MM.1S (cell line): ENCODE data around the gene THADA.
A peak's percentile ranks its signal among the peaks of the same experiment; 100 is the strongest.
"Not testable (repeated sequence)": the region's sequence is repeated elsewhere in the genome, so short reads cannot be mapped to it uniquely, and the experiment has no call there.

ENCODE experiments used
- DNase-seq: peaks from one replicate; pipeline ENCODE4 v3.0.0-alpha.2; 2015
- H2AFZ ChIP-seq: fragments of 300-600 bp; sonication (generic); 2 replicates; pipeline ENCODE4 v1.6.0; 2016; ENCODE audit warnings: antibody characterized with exemption, low read length
- H3F3A ChIP-seq: fragments of 300-600 bp; sonication (generic); 2 replicates; pipeline ENCODE4 v1.6.1; 2016; ENCODE audit warnings: mild to moderate bottlenecking, antibody characterized with exemption, low read length, moderate library complexity, mixed read lengths; ENCODE audit not compliant: insufficient read depth
- H3K27ac ChIP-seq: fragments of 300-600 bp; sonication (generic); 2 replicates; pipeline ENCODE4 v1.5.1; 2016; ENCODE audit warnings: mild to moderate bottlenecking, low read length
- H3K27me3 ChIP-seq: fragments of 300-600 bp; sonication (generic); replicated peaks from 2 replicates; pipeline ENCODE4 v1.6.0; 2016; ENCODE audit warnings: low read length; ENCODE audit not compliant: insufficient read depth
- H3K36me3 ChIP-seq: fragments of 300-600 bp; sonication (generic); replicated peaks from 2 replicates; pipeline ENCODE4 v1.6.1; 2016; ENCODE audit warnings: mild to moderate bottlenecking, low read length, mixed read lengths; ENCODE audit not compliant: insufficient read depth
- H3K4me1 ChIP-seq: fragments of 300-600 bp; sonication (generic); 2 replicates; pipeline ENCODE4 v1.6.1; 2016; ENCODE audit warnings: low read length, mixed read lengths
- H3K4me2 ChIP-seq: fragments of 300-600 bp; sonication (generic); 2 replicates; pipeline ENCODE4 v1.6.0; 2016; ENCODE audit warnings: low read depth, low read length
- H3K4me3 ChIP-seq: fragments of 300-600 bp; sonication (generic); 2 replicates; pipeline ENCODE4 v1.5.1; 2016; ENCODE audit warnings: low read length, mixed read lengths
- H3K79me2 ChIP-seq: fragments of 300-600 bp; sonication (generic); 2 replicates; pipeline ENCODE4 v1.6.1; 2016; ENCODE audit warnings: mixed run types, low read length, mixed read lengths
- H3K9ac ChIP-seq: fragments of 300-600 bp; sonication (generic); 2 replicates; pipeline ENCODE4 v1.6.1; 2016; ENCODE audit warnings: low read length, mixed read lengths
- H3K9me2 ChIP-seq: fragments of 300-600 bp; sonication (generic); replicated peaks from 2 replicates; pipeline ENCODE4 v1.6.1; 2016; ENCODE audit warnings: mild to moderate bottlenecking, low read length, mixed read lengths; ENCODE audit not compliant: insufficient read depth
- H3K9me3 ChIP-seq: fragments of 300-600 bp; sonication (generic); replicated peaks from 2 replicates; pipeline ENCODE4 v1.6.1; 2016; ENCODE audit warnings: mild to moderate bottlenecking, low read length, mixed read lengths; ENCODE audit not compliant: insufficient read depth
- H4K20me1 ChIP-seq: fragments of 300-600 bp; sonication (generic); 2 replicates; pipeline ENCODE4 v1.6.1; 2016; ENCODE audit warnings: mild to moderate bottlenecking, low read length, moderate library complexity, mixed read lengths; ENCODE audit not compliant: insufficient read depth
- CTCF ChIP-seq: fragments of 300-600 bp; sonication (generic); IDR thresholded peaks from 2 replicates; pipeline ENCODE4 v1.5.1; 2016; ENCODE audit warnings: antibody characterized with exemption, low read length, mixed read lengths
- EZH2 ChIP-seq: fragments of 300-600 bp; sonication (generic); optimal IDR thresholded peaks from 2 replicates; pipeline ENCODE3; 2017; ENCODE audit warnings: low read depth, mild to moderate bottlenecking, antibody characterized with exemption, low read length, mixed read lengths
- EZH2phosphoT487 ChIP-seq: fragments of 300-600 bp; sonication (generic); IDR thresholded peaks from 2 replicates; pipeline ENCODE4 v1.6.1; 2018; ENCODE audit warnings: antibody characterized with exemption, low read length

Gene THADA

GRCh38 chr2:43191947-43192516, 403.8 kb downstream of the THADA start:
- no peak overlapping the region for H3K4me2 ChIP-seq
- H2AFZ ChIP-seq = no peak overlapping the region
- no peak overlapping the region for H3K4me3 ChIP-seq
- H4K20me1 ChIP-seq = no peaks in the 10 kb centered on the region
- H3K9ac ChIP-seq = no peak overlapping the region
- H3K9me2 ChIP-seq = no peaks in the 10 kb centered on the region
- no peaks in the 10 kb centered on the region for H3K4me1 ChIP-seq
- TF ChIP-seq CTCF = peak; percentile 41
- TF ChIP-seq EZH2 = no peak
- no peaks in the 10 kb centered on the region for H3K79me2 ChIP-seq
- no peaks in the 10 kb centered on the region for H3F3A ChIP-seq
- H3K36me3 ChIP-seq = no peaks in the 10 kb centered on the region
- H3K27me3 ChIP-seq = no peaks in the 10 kb centered on the region
- no peaks in the 10 kb centered on the region for H3K9me3 ChIP-seq
- H3K27ac ChIP-seq = no peak overlapping the region
- peak; percentile 16 for DNase-seq

- Histone ChIP-seq H3K27me3 (no peaks in the 10 kb centered on the region), H2AFZ (no peak overlapping the region), H3K9me2 (no peaks in the 10 kb centered on the region), H4K20me1 (no peaks in the 10 kb centered on the region), H3F3A (no peaks in the 10 kb centered on the region), H3K79me2 (no peaks in the 10 kb centered on the region), H3K9me3 (no peaks in the 10 kb centered on the region), H3K27ac (no peak overlapping the region), H3K9ac (no peak overlapping the region), H3K4me2 (no peak overlapping the region), H3K4me1 (no peaks in the 10 kb centered on the region), H3K36me3 (no peaks in the 10 kb centered on the region), H3K4me3 (no peak overlapping the region)
- TF ChIP-seq EZH2 (no peak), CTCF (no peak), EZH2phosphoT487 (no peak)
- DNase-seq = no peak
These were observed 405.4 kb downstream of the THADA start for GRCh38 chr2:43190311-43191052.

- not testable (repeated sequence) for H3K36me3 ChIP-seq, H3K9ac ChIP-seq, H2AFZ ChIP-seq, H4K20me1 ChIP-seq, H3K4me3 ChIP-seq, H3K4me2 ChIP-seq, H3K27ac ChIP-seq, H3K27me3 ChIP-seq, H3K79me2 ChIP-seq, DNase-seq, H3K9me2 ChIP-seq, H3K4me1 ChIP-seq, H3F3A ChIP-seq, H3K9me3 ChIP-seq
These were observed 406.0 kb downstream of the THADA start for GRCh38 chr2:43189861-43190260.
